NB4 (cell line): Measurements from ENCODE around the gene KIAA1328.

ENCODE experiments used
- DNase-seq: peaks from one replicate; pipeline ENCODE4 v3.0.0; 2010; ENCODE audit warnings: low read depth
- H3K4me3 ChIP-seq: one replicate; pipeline ENCODE4 v1.5.1; 2011; ENCODE audit warnings: mild to moderate bottlenecking, low read depth, low read length, moderate library complexity
- MYC ChIP-seq: IDR thresholded peaks from 2 replicates; pipeline ENCODE4 v1.6.1; 2011; ENCODE audit warnings: low read depth, low read length
- POLR2A ChIP-seq: IDR thresholded peaks from 2 replicates; pipeline ENCODE4 v1.6.1; 2011; ENCODE audit warnings: mild to moderate bottlenecking; ENCODE audit not compliant: insufficient read length; ENCODE audit errors: extremely low read depth
- TF ChIP-seq, protein P1 (sequence below): IDR thresholded peaks from one replicate; pipeline ENCODE4 v1.5.1; 2012; ENCODE audit warnings: low read depth, low read length
- TF ChIP-seq, protein P2 (sequence below): IDR thresholded peaks from 2 replicates; pipeline ENCODE4 v1.6.1; 2011; ENCODE audit warnings: low read depth, low read length

Gene KIAA1328

DNA sequence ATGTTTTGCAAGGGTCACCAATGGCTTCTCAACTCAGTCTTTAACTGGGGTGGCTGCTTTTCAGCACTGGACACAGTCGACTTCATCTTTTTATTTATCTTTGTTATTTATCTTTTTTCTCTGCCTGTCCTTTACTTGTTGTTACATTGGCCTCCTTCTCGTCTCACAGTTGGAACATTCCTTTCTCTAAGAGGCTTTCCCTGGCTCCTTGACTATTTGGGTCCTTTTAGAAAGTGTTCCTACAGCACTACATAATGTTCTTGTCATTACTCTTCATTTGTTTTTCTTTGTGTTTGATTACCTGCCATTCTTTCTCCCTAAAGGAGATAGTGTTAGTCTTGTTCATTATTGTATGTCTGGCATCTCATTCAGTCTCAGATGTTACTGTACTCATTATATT is 122.0 kb downstream of the KIAA1328 start:
- DNase-seq: no peak
- TF ChIP-seq, protein P1, sequence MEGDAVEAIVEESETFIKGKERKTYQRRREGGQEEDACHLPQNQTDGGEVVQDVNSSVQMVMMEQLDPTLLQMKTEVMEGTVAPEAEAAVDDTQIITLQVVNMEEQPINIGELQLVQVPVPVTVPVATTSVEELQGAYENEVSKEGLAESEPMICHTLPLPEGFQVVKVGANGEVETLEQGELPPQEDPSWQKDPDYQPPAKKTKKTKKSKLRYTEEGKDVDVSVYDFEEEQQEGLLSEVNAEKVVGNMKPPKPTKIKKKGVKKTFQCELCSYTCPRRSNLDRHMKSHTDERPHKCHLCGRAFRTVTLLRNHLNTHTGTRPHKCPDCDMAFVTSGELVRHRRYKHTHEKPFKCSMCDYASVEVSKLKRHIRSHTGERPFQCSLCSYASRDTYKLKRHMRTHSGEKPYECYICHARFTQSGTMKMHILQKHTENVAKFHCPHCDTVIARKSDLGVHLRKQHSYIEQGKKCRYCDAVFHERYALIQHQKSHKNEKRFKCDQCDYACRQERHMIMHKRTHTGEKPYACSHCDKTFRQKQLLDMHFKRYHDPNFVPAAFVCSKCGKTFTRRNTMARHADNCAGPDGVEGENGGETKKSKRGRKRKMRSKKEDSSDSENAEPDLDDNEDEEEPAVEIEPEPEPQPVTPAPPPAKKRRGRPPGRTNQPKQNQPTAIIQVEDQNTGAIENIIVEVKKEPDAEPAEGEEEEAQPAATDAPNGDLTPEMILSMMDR: no peak
- no peak for TF ChIP-seq MYC
- TF ChIP-seq, protein P2, sequence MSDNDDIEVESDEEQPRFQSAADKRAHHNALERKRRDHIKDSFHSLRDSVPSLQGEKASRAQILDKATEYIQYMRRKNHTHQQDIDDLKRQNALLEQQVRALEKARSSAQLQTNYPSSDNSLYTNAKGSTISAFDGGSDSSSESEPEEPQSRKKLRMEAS: no peak
- TF ChIP-seq POLR2A: no peak
- no peak overlapping the region for H3K4me3 ChIP-seq

DNA sequence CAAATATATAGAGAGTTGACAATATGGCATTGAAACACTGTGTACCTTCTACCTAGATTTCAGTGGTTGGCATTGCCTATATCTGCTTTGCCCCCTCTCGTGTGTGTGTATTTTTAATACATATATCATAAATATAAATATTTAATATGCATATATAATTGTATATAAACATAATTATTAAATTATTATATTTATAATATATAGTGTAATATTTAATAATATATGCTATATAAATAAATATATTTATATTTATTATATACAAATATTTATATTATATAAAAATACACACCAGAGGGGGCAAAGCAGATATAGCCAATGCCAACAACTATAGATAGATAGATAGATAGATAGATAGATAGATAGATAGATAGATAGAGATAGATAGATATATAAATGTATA is 124.1 kb downstream of the KIAA1328 start:
- no peak overlapping the region for H3K4me3 ChIP-seq
- TF ChIP-seq, protein P2: no peak
- TF ChIP-seq POLR2A (no peak), MYC (no peak)
- TF ChIP-seq, protein P1: no peak
- no peak for DNase-seq

DNA sequence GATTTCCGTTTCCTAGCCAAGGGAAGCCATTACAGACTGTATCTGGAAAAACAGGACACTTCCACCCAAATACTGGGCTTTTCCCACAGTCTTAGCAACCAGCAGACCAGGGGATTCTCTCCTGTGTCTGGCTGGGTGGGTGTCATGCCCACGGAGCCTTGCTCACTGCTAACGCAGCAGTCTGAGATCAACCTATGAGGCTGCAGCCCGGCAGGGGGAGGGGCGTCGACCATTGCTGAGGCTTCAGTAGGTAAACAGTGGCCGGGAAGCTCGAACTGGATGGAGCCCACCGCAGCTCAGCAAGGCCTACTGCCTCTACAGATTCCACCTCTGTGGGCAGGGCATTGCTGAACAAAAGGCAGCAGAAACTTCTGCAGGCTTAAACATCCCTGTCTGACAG is 131.1 kb downstream of the KIAA1328 start:
- no peak for DNase-seq
- H3K4me3 ChIP-seq: no peak overlapping the region
- no peak for TF ChIP-seq MYC
- TF ChIP-seq, protein P2: no peak

DNA sequence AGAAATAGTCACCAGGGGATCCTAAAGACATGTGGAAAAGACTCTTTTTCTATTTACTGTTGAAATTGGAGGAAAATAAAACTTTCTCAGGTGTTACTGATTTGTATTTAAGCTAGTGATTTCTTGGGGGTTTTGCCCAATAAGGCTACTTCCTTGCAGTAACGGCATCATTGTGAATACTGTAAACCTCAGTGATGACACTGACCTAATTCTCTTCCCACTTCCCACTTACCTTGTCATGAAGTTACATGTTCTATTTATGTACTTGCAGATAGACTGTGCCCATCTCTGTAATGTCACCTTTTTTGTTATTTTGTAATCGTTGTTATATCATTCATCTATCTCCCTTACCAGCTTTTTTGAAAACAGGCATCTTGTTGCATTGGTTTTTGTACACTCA is 134.5 kb downstream of the KIAA1328 start:
- TF ChIP-seq MYC (no peak), POLR2A (no peak)
- TF ChIP-seq, protein P2: no peak
- TF ChIP-seq, protein P1: no peak
- no peak for DNase-seq

DNA sequence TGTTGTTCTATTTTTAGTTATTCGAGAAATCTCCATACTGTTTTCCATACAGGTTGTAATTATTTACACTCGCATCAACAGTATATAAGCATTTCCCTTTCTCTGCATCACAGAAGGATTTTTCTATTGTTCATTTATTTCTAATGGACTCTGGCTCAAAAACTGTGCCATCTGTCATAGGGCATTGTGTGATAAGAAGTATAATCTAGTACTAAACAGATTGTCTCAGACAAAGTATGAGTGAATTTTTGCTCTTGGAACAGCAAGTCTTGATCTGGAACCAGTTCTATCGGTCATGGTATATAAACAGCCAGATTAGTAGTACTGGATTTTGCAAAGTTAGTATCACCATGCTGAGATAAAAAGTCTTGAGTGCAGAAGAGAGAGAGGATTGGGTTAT is 145.8 kb downstream of the KIAA1328 start:
- TF ChIP-seq, protein P1: no peak
- TF ChIP-seq, protein P2: no peak
- TF ChIP-seq MYC: no peak
- no peak for TF ChIP-seq POLR2A
- H3K4me3 ChIP-seq: no peak overlapping the region
- DNase-seq: no peak

More for the DNA sequence above, 134.5 kb downstream of the KIAA1328 start:
- no peak overlapping the region for H3K4me3 ChIP-seq

DNA sequence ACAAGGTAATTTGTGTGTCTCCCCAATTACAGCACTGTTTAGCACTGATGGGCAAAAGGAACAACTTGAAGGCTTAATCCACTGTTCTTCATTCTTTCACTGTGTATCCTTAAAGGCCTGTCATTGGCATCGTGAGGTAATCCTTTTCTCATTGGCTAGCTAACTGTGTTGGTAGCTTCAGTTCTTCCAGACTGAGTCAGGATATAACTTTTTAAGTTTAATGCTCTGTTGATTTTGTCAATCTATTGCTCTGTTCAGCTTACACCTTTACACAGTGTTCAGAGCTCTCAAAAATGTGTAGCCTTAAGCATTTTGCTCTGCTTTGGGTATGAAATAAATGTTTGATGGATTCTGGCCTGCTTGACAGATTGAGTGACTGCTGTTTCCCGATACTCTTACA is 148.2 kb downstream of the KIAA1328 start:
- no peak for DNase-seq
- no peak overlapping the region for H3K4me3 ChIP-seq
- TF ChIP-seq, protein P1: no peak
- TF ChIP-seq POLR2A (no peak), MYC (no peak)
- TF ChIP-seq, protein P2: no peak
